Activated naive CD8-positive, alpha-beta T cell treated with anti-CD3 and anti-CD28 coated beads, Interleukin-2, amount 50 U/mL, for 24 hours (primary cell): Measurements from ENCODE around the gene CLDN34.

ENCODE experiments used
- ATAC-seq: fragments of 150-1000 bp; cut with Tn5 transposase; one replicate; pipeline ENCODE4 v1.10.0; 2021
- DNase-seq: peaks from one replicate; pipeline ENCODE4 v3.0.0; 2021
- H3K27ac Mint-ChIP-seq: one replicate; pipeline ENCODE4 v1.8.0; 2021; ENCODE audit warnings: mild to moderate bottlenecking, mixed read lengths
- H3K27me3 Mint-ChIP-seq: one replicate; pipeline ENCODE4 v1.8.0; 2021; ENCODE audit warnings: mixed read lengths
- H3K36me3 Mint-ChIP-seq: one replicate; pipeline ENCODE4 v1.8.0; 2021; ENCODE audit warnings: low read depth, mixed read lengths
- H3K4me1 Mint-ChIP-seq: one replicate; pipeline ENCODE4 v1.8.0; 2021; ENCODE audit warnings: mixed read lengths
- H3K4me3 Mint-ChIP-seq: one replicate; pipeline ENCODE4 v1.8.0; 2021; ENCODE audit warnings: mild to moderate bottlenecking, moderate library complexity, mixed read lengths
- H3K9me3 Mint-ChIP-seq: one replicate; pipeline ENCODE4 v1.8.0; 2021; ENCODE audit warnings: mixed read lengths

The CLDN34 gene

GRCh38 chrX:9952300-9952699 lies 14.9 kb upstream of the CLDN34 start:
- no peak for DNase-seq
- Mint-ChIP-seq H3K27me3 (peaks cover 14% of the 10 kb centered on the region), H3K36me3 (no peaks in the 10 kb centered on the region), H3K4me1 (no peaks in the 10 kb centered on the region), H3K9me3 (no peaks in the 10 kb centered on the region), H3K27ac (no peak overlapping the region), H3K4me3 (no peak overlapping the region)
- ATAC-seq, result no peak

- Mint-ChIP-seq H3K4me3 (no peak overlapping the region), H3K4me1 (no peaks in the 10 kb centered on the region), H3K36me3 (no peaks in the 10 kb centered on the region), H3K9me3 (no peaks in the 10 kb centered on the region), H3K27me3 (peaks cover 7% of the 10 kb centered on the region), H3K27ac (no peak overlapping the region)
- no peak for ATAC-seq
- no peak for DNase-seq
Measured at GRCh38 chrX:9953396-9953795, 13.8 kb upstream of the CLDN34 start.

GRCh38 chrX:9955506-9955905 lies 11.7 kb upstream of the CLDN34 start:
- Mint-ChIP-seq H3K9me3 (no peaks in the 10 kb centered on the region), H3K27ac (no peak overlapping the region), H3K27me3 (peaks cover 9% of the 10 kb centered on the region), H3K36me3 (no peaks in the 10 kb centered on the region), H3K4me3 (no peak overlapping the region), H3K4me1 (no peaks in the 10 kb centered on the region)
- no peak for ATAC-seq
- DNase-seq, result no peak

GRCh38 chrX:9957743-9958142 lies 9.4 kb upstream of the CLDN34 start:
- Mint-ChIP-seq H3K4me1 (no peaks in the 10 kb centered on the region), H3K4me3 (no peak overlapping the region)
- no peak for ATAC-seq

GRCh38 chrX:9958183-9958582 lies 9.0 kb upstream of the CLDN34 start:
- DNase-seq (no peak), ATAC-seq (no peak)
- no peak overlapping the region for H3K4me3 Mint-ChIP-seq
- no peak overlapping the region for H3K27ac Mint-ChIP-seq
- H3K27me3 Mint-ChIP-seq, result peaks cover 12% of the 10 kb centered on the region
- no peaks in the 10 kb centered on the region for H3K36me3 Mint-ChIP-seq
- H3K4me1 Mint-ChIP-seq, result no peaks in the 10 kb centered on the region
- H3K9me3 Mint-ChIP-seq, result no peaks in the 10 kb centered on the region

More at GRCh38 chrX:9957743-9958142, 9.4 kb upstream of the CLDN34 start:
- DNase-seq, result no peak
- Mint-ChIP-seq H3K27ac (no peak overlapping the region), H3K36me3 (no peaks in the 10 kb centered on the region), H3K9me3 (no peaks in the 10 kb centered on the region), H3K27me3 (peaks cover 12% of the 10 kb centered on the region)

GRCh38 chrX:9961750-9962149 lies 5.4 kb upstream of the CLDN34 start:
- H3K4me3 Mint-ChIP-seq, result no peak overlapping the region
- H3K27me3 Mint-ChIP-seq, result peaks cover 12% of the 10 kb centered on the region
- DNase-seq (no peak), ATAC-seq (no peak)
- no peaks in the 10 kb centered on the region for H3K36me3 Mint-ChIP-seq
- H3K9me3 Mint-ChIP-seq, result no peaks in the 10 kb centered on the region
- no peaks in the 10 kb centered on the region for H3K4me1 Mint-ChIP-seq
- H3K27ac Mint-ChIP-seq, result no peak overlapping the region

- ATAC-seq, result no peak
- H3K27ac Mint-ChIP-seq, result no peak overlapping the region
Measured at GRCh38 chrX:9977635-9978034, 10.5 kb downstream of the CLDN34 start.

GRCh38 chrX:9980401-9980800 lies 13.2 kb downstream of the CLDN34 start:
- Mint-ChIP-seq H3K36me3 (no peaks in the 10 kb centered on the region), H3K4me1 (no peaks in the 10 kb centered on the region), H3K27me3 (no peaks in the 10 kb centered on the region), H3K27ac (no peak overlapping the region), H3K4me3 (no peak overlapping the region), H3K9me3 (no peaks in the 10 kb centered on the region)
- DNase-seq, result no peak
- ATAC-seq, result no peak

More at GRCh38 chrX:9977635-9978034, 10.5 kb downstream of the CLDN34 start:
- Mint-ChIP-seq H3K4me3 (no peak overlapping the region), H3K36me3 (peaks cover 2% of the 10 kb centered on the region), H3K9me3 (no peaks in the 10 kb centered on the region), H3K27me3 (no peaks in the 10 kb centered on the region), H3K4me1 (no peaks in the 10 kb centered on the region)
- no peak for DNase-seq

GRCh38 chrX:9980927-9981326 lies 13.8 kb downstream of the CLDN34 start:
- no peaks in the 10 kb centered on the region for H3K36me3 Mint-ChIP-seq
- no peak overlapping the region for H3K4me3 Mint-ChIP-seq
- no peak overlapping the region for H3K27ac Mint-ChIP-seq
- no peaks in the 10 kb centered on the region for H3K27me3 Mint-ChIP-seq
- DNase-seq, result no peak
- ATAC-seq, result no peak
- H3K4me1 Mint-ChIP-seq, result no peaks in the 10 kb centered on the region
- H3K9me3 Mint-ChIP-seq, result no peaks in the 10 kb centered on the region

- Mint-ChIP-seq H3K36me3 (no peaks in the 10 kb centered on the region), H3K4me3 (no peak overlapping the region), H3K27me3 (no peaks in the 10 kb centered on the region), H3K27ac (no peak overlapping the region), H3K9me3 (no peaks in the 10 kb centered on the region), H3K4me1 (no peaks in the 10 kb centered on the region)
- no peak for ATAC-seq
- no peak for DNase-seq
Measured at GRCh38 chrX:9983441-9983840, 16.3 kb downstream of the CLDN34 start.

- H3K27ac Mint-ChIP-seq, result no peak overlapping the region
- H3K36me3 Mint-ChIP-seq, result no peaks in the 10 kb centered on the region
- no peak for ATAC-seq
- no peak for DNase-seq
- H3K9me3 Mint-ChIP-seq, result no peaks in the 10 kb centered on the region
- H3K4me1 Mint-ChIP-seq, result no peaks in the 10 kb centered on the region
- H3K4me3 Mint-ChIP-seq, result no peak overlapping the region
- no peaks in the 10 kb centered on the region for H3K27me3 Mint-ChIP-seq
Measured at GRCh38 chrX:9983846-9984245, 16.7 kb downstream of the CLDN34 start.

GRCh38 chrX:9988762-9989161 lies 21.6 kb downstream of the CLDN34 start:
- DNase-seq (no peak), ATAC-seq (no peak)
- no peaks in the 10 kb centered on the region for H3K9me3 Mint-ChIP-seq
- H3K4me3 Mint-ChIP-seq, result no peak overlapping the region
- H3K36me3 Mint-ChIP-seq, result no peaks in the 10 kb centered on the region
- no peaks in the 10 kb centered on the region for H3K27me3 Mint-ChIP-seq
- H3K27ac Mint-ChIP-seq, result no peak overlapping the region
- H3K4me1 Mint-ChIP-seq, result no peaks in the 10 kb centered on the region

GRCh38 chrX:9992061-9992460 lies 24.9 kb downstream of the CLDN34 start:
- no peaks in the 10 kb centered on the region for H3K27me3 Mint-ChIP-seq
- no peak for ATAC-seq
- no peak for DNase-seq
- H3K4me1 Mint-ChIP-seq, result peaks cover 7% of the 10 kb centered on the region
- H3K27ac Mint-ChIP-seq, result no peak overlapping the region
- H3K4me3 Mint-ChIP-seq, result no peak overlapping the region
- H3K9me3 Mint-ChIP-seq, result no peaks in the 10 kb centered on the region
- no peaks in the 10 kb centered on the region for H3K36me3 Mint-ChIP-seq

- no peaks in the 10 kb centered on the region for H3K36me3 Mint-ChIP-seq
- peaks cover 14% of the 10 kb centered on the region for H3K4me1 Mint-ChIP-seq
- no peak overlapping the region for H3K4me3 Mint-ChIP-seq
- H3K9me3 Mint-ChIP-seq, result no peaks in the 10 kb centered on the region
- no peak overlapping the region for H3K27ac Mint-ChIP-seq
- no peak for DNase-seq
- ATAC-seq, result no peak
- H3K27me3 Mint-ChIP-seq, result no peaks in the 10 kb centered on the region
Measured at GRCh38 chrX:9992724-9993123, 25.6 kb downstream of the CLDN34 start.

GRCh38 chrX:9995855-9996339 lies 28.7 kb downstream of the CLDN34 start:
- Mint-ChIP-seq H3K36me3 (no peaks in the 10 kb centered on the region), H3K27me3 (no peaks in the 10 kb centered on the region), H3K4me1 (peaks cover 21% of the 10 kb centered on the region), H3K4me3 (no peak overlapping the region), H3K9me3 (no peaks in the 10 kb centered on the region), H3K27ac (no peak overlapping the region)
- DNase-seq (peak; percentile 78), ATAC-seq (no peak)

GRCh38 chrX:9997041-9997440 lies 29.9 kb downstream of the CLDN34 start:
- Mint-ChIP-seq H3K4me1 (peaks cover 21% of the 10 kb centered on the region), H3K4me3 (peak overlapping the region; percentile 38), H3K9me3 (no peaks in the 10 kb centered on the region), H3K27ac (peak overlapping the region; percentile 4), H3K27me3 (no peaks in the 10 kb centered on the region), H3K36me3 (no peaks in the 10 kb centered on the region)
- no peak for ATAC-seq
- DNase-seq, result no peak
